AG09319 (cell line): ENCODE results near the gene ZNF507.

ENCODE experiments used
- DNase-seq: peaks from one replicate; pipeline ENCODE4 v3.0.0-alpha.2; 2010; ENCODE audit warnings: low read depth; ENCODE audit errors: extremely low read depth
- TF ChIP-seq, protein P1 (sequence below): IDR thresholded peaks from 2 replicates; pipeline ENCODE4 v1.5.1; 2011; ENCODE audit warnings: low read depth, mild to moderate bottlenecking, inconsistent platforms, low read length, moderate library complexity

The ZNF507 gene

GRCh38 chr19:32436692-32437091 is 91.3 kb downstream of the ZNF507 start:
- TF ChIP-seq, protein P1, sequence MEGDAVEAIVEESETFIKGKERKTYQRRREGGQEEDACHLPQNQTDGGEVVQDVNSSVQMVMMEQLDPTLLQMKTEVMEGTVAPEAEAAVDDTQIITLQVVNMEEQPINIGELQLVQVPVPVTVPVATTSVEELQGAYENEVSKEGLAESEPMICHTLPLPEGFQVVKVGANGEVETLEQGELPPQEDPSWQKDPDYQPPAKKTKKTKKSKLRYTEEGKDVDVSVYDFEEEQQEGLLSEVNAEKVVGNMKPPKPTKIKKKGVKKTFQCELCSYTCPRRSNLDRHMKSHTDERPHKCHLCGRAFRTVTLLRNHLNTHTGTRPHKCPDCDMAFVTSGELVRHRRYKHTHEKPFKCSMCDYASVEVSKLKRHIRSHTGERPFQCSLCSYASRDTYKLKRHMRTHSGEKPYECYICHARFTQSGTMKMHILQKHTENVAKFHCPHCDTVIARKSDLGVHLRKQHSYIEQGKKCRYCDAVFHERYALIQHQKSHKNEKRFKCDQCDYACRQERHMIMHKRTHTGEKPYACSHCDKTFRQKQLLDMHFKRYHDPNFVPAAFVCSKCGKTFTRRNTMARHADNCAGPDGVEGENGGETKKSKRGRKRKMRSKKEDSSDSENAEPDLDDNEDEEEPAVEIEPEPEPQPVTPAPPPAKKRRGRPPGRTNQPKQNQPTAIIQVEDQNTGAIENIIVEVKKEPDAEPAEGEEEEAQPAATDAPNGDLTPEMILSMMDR: no peak
- no peak for DNase-seq

DNA sequence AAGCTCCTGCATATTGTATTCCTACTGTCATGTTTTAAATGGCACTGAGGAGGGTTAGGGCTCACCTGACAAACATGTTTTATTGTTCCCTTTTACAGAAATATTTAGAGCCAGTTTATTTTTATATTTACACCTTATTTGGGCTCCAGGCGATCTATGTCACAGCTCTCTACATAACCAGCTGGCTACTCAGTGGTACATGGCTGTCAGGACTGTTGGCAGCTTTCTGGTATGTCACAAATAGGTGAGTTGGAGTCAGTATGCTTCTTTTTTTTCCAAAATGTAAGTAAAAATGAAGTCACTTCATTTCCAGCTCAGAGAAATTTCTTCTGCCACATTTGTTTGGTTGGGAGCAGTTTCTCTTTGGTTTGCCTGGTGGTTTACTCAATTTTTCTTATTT is 91.7 kb downstream of the ZNF507 start:
- TF ChIP-seq, protein P1: no peak
- no peak for DNase-seq
